ENCODE measurements around the gene CCDC3. TPM values are rescaled to one million over a fixed set of nuclear protein-coding genes. Genes with fewer than 3 reads are reported as not detected.

Gene CCDC3
- total RNA-seq, 1 experiment from 2014 or later: not detected

- DNase-seq: no peak
- POLR2A ChIA-PET (ENCODE audit: unreplicated experiment): no interaction called here
- no peaks in the 10 kb centered on the region for H3K27me3 ChIP-seq (ENCODE audit: low read length)
- H4K20me1 ChIP-seq (ENCODE audit: low read length): no peaks in the 10 kb centered on the region
- no peaks in the 10 kb centered on the region for H3K9me3 ChIP-seq (ENCODE audit: low read length)
- H3K27ac ChIP-seq (ENCODE audit: low read length): no peak overlapping the region
- H3K9ac ChIP-seq (ENCODE audit: low read length): no peak overlapping the region
- no peak overlapping the region for H3K4me2 ChIP-seq (ENCODE audit: low read length)
- no peak overlapping the region for H2AFZ ChIP-seq (ENCODE audit: low read length)
- H3F3A ChIP-seq (ENCODE audit: low read length, unreplicated experiment): no peaks in the 10 kb centered on the region
- H3K4me3 ChIP-seq (ENCODE audit: low read length): no peak overlapping the region
- no peaks in the 10 kb centered on the region for H3K79me2 ChIP-seq (ENCODE audit: low read length)
- H3K4me1 ChIP-seq (ENCODE audit: insufficient read depth, low read length): peaks cover 5% of the 10 kb centered on the region
- intact Hi-C loops (cut with micrococcal nuclease): loop anchor here (10.0 kb wide), 1 partner anchor 47 kb away; no protein-coding TSS in a partner anchor
- H3K9me2 ChIP-seq (replicated peaks; ENCODE audit: low read length): no peaks in the 10 kb centered on the region
- CTCF ChIA-PET: no interaction called here
- no peak for ATAC-seq
- BruUV-seq (replicated peaks): no TSS peak
- TF ChIP-seq CTCF (conservative IDR thresholded peaks at IDR 0.05; ENCODE audit: low read depth, low read length): no peak
- no peak for TF ChIP-seq EZH2phosphoT487 (IDR thresholded peaks at IDR 0.05; ENCODE audit: borderline replicate concordance, low read length)
- no peak for TF ChIP-seq EZH2 (IDR thresholded peaks at IDR 0.05; ENCODE audit: low read length, unreplicated experiment)
- no peaks in the 10 kb centered on the region for H3K36me3 ChIP-seq (ENCODE audit: low read depth, low read length)
Measured at GRCh38 chr10:12961416-12962205, 39.9 kb downstream of the CCDC3 start.

- Histone ChIP-seq H3K9ac (ENCODE audit: low read length) (no peak overlapping the region), H3K9me3 (ENCODE audit: low read length) (no peaks in the 10 kb centered on the region), H3K79me2 (ENCODE audit: low read length) (no peaks in the 10 kb centered on the region), H3K27me3 (ENCODE audit: low read length) (no peaks in the 10 kb centered on the region), H3K9me2 (replicated peaks; ENCODE audit: low read length) (no peaks in the 10 kb centered on the region), H2AFZ (ENCODE audit: low read length) (no peak overlapping the region), H3K4me3 (ENCODE audit: low read length) (no peak overlapping the region), H3K4me2 (ENCODE audit: low read length) (no peak overlapping the region), H4K20me1 (ENCODE audit: low read length) (no peaks in the 10 kb centered on the region), H3F3A (ENCODE audit: low read length, unreplicated experiment) (no peaks in the 10 kb centered on the region), H3K27ac (ENCODE audit: low read length) (no peak overlapping the region), H3K36me3 (ENCODE audit: low read depth, low read length) (no peaks in the 10 kb centered on the region), H3K4me1 (ENCODE audit: insufficient read depth, low read length) (peaks cover 5% of the 10 kb centered on the region)
- ChIA-PET CTCF (no interaction called here), POLR2A (ENCODE audit: unreplicated experiment) (no interaction called here)
- DNase-seq (no peak), ATAC-seq (no peak)
- intact Hi-C loops (cut with micrococcal nuclease): loop anchor here (10.0 kb wide), 1 partner anchor 46 kb away; no protein-coding TSS in a partner anchor
- TF ChIP-seq EZH2phosphoT487 (IDR thresholded peaks at IDR 0.05; ENCODE audit: borderline replicate concordance, low read length) (no peak), EZH2 (IDR thresholded peaks at IDR 0.05; ENCODE audit: low read length, unreplicated experiment) (no peak), CTCF (conservative IDR thresholded peaks at IDR 0.05; ENCODE audit: low read depth, low read length) (no peak)
- no TSS peak for BruUV-seq (replicated peaks)
Measured at GRCh38 chr10:12960941-12961340, 40.6 kb downstream of the CCDC3 start.

GRCh38 chr10:12960334-12960898 is 41.1 kb downstream of the CCDC3 start:
- Histone ChIP-seq H3K4me2 (ENCODE audit: low read length) (no peak overlapping the region), H3K9ac (ENCODE audit: low read length) (no peak overlapping the region), H3K4me1 (ENCODE audit: insufficient read depth, low read length) (peaks cover 4% of the 10 kb centered on the region), H3F3A (ENCODE audit: low read length, unreplicated experiment) (no peaks in the 10 kb centered on the region), H3K36me3 (ENCODE audit: low read depth, low read length) (no peaks in the 10 kb centered on the region), H4K20me1 (ENCODE audit: low read length) (no peaks in the 10 kb centered on the region), H3K9me2 (replicated peaks; ENCODE audit: low read length) (no peaks in the 10 kb centered on the region), H3K27ac (ENCODE audit: low read length) (no peak overlapping the region), H2AFZ (ENCODE audit: low read length) (no peak overlapping the region), H3K79me2 (ENCODE audit: low read length) (no peaks in the 10 kb centered on the region), H3K27me3 (ENCODE audit: low read length) (no peaks in the 10 kb centered on the region), H3K4me3 (ENCODE audit: low read length) (no peak overlapping the region), H3K9me3 (ENCODE audit: low read length) (no peaks in the 10 kb centered on the region)
- POLR2A ChIA-PET (ENCODE audit: unreplicated experiment): no interaction called here
- CTCF ChIA-PET: no interaction called here
- no peak for ATAC-seq
- no peak for TF ChIP-seq CTCF (conservative IDR thresholded peaks at IDR 0.05; ENCODE audit: low read depth, low read length)
- TF ChIP-seq EZH2 (IDR thresholded peaks at IDR 0.05; ENCODE audit: low read length, unreplicated experiment): no peak
- no peak for TF ChIP-seq EZH2phosphoT487 (IDR thresholded peaks at IDR 0.05; ENCODE audit: borderline replicate concordance, low read length)
- DNase-seq: no peak
- BruUV-seq (replicated peaks): no TSS peak
- intact Hi-C loops (cut with micrococcal nuclease): loop anchor here (10.0 kb wide), 1 partner anchor 46 kb away; no protein-coding TSS in a partner anchor
